Lung (tissue), 12 donors: ENCODE measurements around the gene SEPTIN8. TPM values are rescaled to one million over a fixed set of nuclear protein-coding genes. Genes with fewer than 3 reads are reported as not detected.

Experiments used
- ATAC-seq: fragments of 200-7000 bp; cut with Tn5 transposase; one replicate; pipeline ENCODE4 v1.9.1; 2020; ENCODE audit warnings: moderate number of reproducible peaks; ENCODE audit not compliant: insufficient read depth, low FRiP score
- DNase-seq, 3 donors: peaks; one replicate each; pipeline ENCODE4 v3.0.0-alpha.2; 2013 to 2017
- H3K27ac ChIP-seq, 2 donors: one replicate each; pipeline ENCODE4 v1.5.1; 2013; ENCODE audit warnings: mild to moderate bottlenecking in 2 of 2, moderate library complexity in 2 of 2, control low read depth in 1 of 2, inconsistent platforms in 1 of 2, low read depth in 1 of 2, low read length in 1 of 2
- H3K27me3 ChIP-seq, 3 donors: one replicate each; pipeline ENCODE4 v1.5.1; 2013; ENCODE audit warnings: low read length in 2 of 3; ENCODE audit not compliant: control insufficient read depth in 3 of 3, insufficient read depth in 3 of 3
- H3K36me3 ChIP-seq, 4 donors: one replicate each; pipeline ENCODE4 v1.5.1; 2013; ENCODE audit warnings: low read length in 4 of 4, mild to moderate bottlenecking in 1 of 4, moderate library complexity in 1 of 4; ENCODE audit not compliant: control insufficient read depth in 4 of 4, insufficient read depth in 4 of 4
- H3K4me1 ChIP-seq, 5 donors: one replicate each; pipeline ENCODE4 v1.5.1; 2013; ENCODE audit warnings: low read length in 5 of 5, mild to moderate bottlenecking in 2 of 5, moderate library complexity in 1 of 5; ENCODE audit not compliant: control insufficient read depth in 5 of 5, insufficient read depth in 5 of 5
- H3K4me3 ChIP-seq: one replicate; pipeline ENCODE4 v1.5.1; 2013; ENCODE audit warnings: mild to moderate bottlenecking, control low read depth, moderate library complexity
- H3K9ac ChIP-seq, 2 donors: one replicate each; pipeline ENCODE4 v1.5.1; 2013; ENCODE audit warnings: low read length in 2 of 2, control low read depth in 1 of 2; ENCODE audit not compliant: insufficient read depth in 1 of 2
- H3K9me3 ChIP-seq, 4 donors: one replicate each; pipeline ENCODE4 v1.5.1; 2013; ENCODE audit warnings: low read length in 3 of 4, mild to moderate bottlenecking in 1 of 4, moderate library complexity in 1 of 4; ENCODE audit not compliant: control insufficient read depth in 4 of 4, insufficient read depth in 3 of 4
- CTCF ChIP-seq: IDR thresholded peaks from 2 replicates; pipeline ENCODE4 v1.5.1; 2012; ENCODE audit warnings: mild to moderate bottlenecking; ENCODE audit errors: control extremely low read depth, extremely low read depth
- WGBS, 2 donors: extraction: QIAGEN DNeasy Blood & Tissue Kit; methylation state at CpG; one replicate each; pipeline ENCODE4 v1.1.7; 2013; 5-methylcytosine and 5-hydroxymethylcytosine counted together
- polyA plus RNA-seq, 2 donors: library from polyadenylated mRNA; stranded (reverse); fragments of 200-250 nt; gene quantifications; one replicate each; pipeline ENCODE4 v1.2.1, GENCODE V29; 2013
- total RNA-seq, 2 donors: library from RNA; depleted of rRNA in 1 of 2; stranded (reverse); fragments of >200 nt in 1 of 2; gene quantifications; one replicate each; pipeline ENCODE4 v1.2.1, GENCODE V29; 2014 to 2021
- donor health status: control.
- donor health status: control.
- donor health status: Bipolar disorder and iron deficiency.
- donor health status: healthy.
- donor health status: DM: yes; HTN: yes; CAD: no.

The SEPTIN8 gene
- total and polyA plus RNA-seq, 4 donors, result 12.4 to 37.8 (median 22.0) TPM

GRCh38 chr5:132814503-132815294 lies 37.7 kb upstream of the SEPTIN8 start:
- 62 to 71% methylated on average over 66 to 81 of the region's 81 CpGs for WGBS, 2 donors
- Histone ChIP-seq H3K27ac (no peak overlapping the region), H3K36me3 (no peaks in the 10 kb centered on the region), H3K4me1 (peaks cover 0 to 15% (median 0%) of the 10 kb centered on the region in 5 donors), H3K9ac (no peak overlapping the region), H3K9me3 (no peaks in the 10 kb centered on the region), H3K27me3 (peaks cover 0 to 43% (median 35%) of the 10 kb centered on the region in 3 donors), H3K4me3 (no peak overlapping the region)
- peak; percentile 42 for ATAC-seq
- no peak for TF ChIP-seq CTCF
- no peak for DNase-seq

- peak; percentile 45 for ATAC-seq
- Histone ChIP-seq H3K36me3 (no peaks in the 10 kb centered on the region), H3K9me3 (no peaks in the 10 kb centered on the region), H3K4me3 (peak overlapping the region; percentile 24), H3K9ac (no peak overlapping the region), H3K27ac (no peak overlapping the region), H3K27me3 (peaks cover 0 to 37% (median 37%) of the 10 kb centered on the region in 3 donors), H3K4me1 (peaks cover 0 to 15% (median 0%) of the 10 kb centered on the region in 5 donors)
- peak in 1 of 3 donors; percentile 36 for DNase-seq
- WGBS, 2 donors, result 4 to 7% methylated on average over 78 to 110 of the region's 110 CpGs
- TF ChIP-seq CTCF, result no peak
Measured at GRCh38 chr5:132813599-132814502, 36.8 kb upstream of the SEPTIN8 start.

- Histone ChIP-seq H3K4me1 (peaks cover 0 to 15% (median 0%) of the 10 kb centered on the region in 5 donors), H3K4me3 (peak within 1 kb of the TSS; percentile 24), H3K36me3 (no peaks in the 10 kb centered on the region), H3K9ac (no peak within 1 kb of the TSS), H3K27ac (no peak within 1 kb of the TSS), H3K9me3 (no peaks in the 10 kb centered on the region), H3K27me3 (peaks cover 0 to 39% (median 36%) of the 10 kb centered on the region in 3 donors)
- ATAC-seq (no peak), DNase-seq (peak in 1 of 3 donors; percentile 39)
- no peak for TF ChIP-seq CTCF
- 1 to 3% methylated on average over 50 to 68 of the region's 68 CpGs for WGBS, 2 donors
Measured at GRCh38 chr5:132812781-132813598, 36.0 kb upstream of the SEPTIN8 start, which contains the start of gene SOWAHA. SOWAHA (plus strand) TSS chr5:132813302; CDS start chr5:132813622, 320 bp downstream.
